Suppressor macrophage treated with lipopolysaccharide for 4 hours (primary cell): ENCODE data around the gene TNFSF13B.
A peak's percentile ranks its signal among the peaks of the same experiment; 100 is the strongest.

ENCODE experiments used
- DNase-seq: peaks from one replicate; pipeline ENCODE4 v3.0.0-alpha.2; 2020

Gene TNFSF13B

GRCh38 chr13:108352599-108352998 lies 83.1 kb downstream of the TNFSF13B start:
- DNase-seq: peak; percentile 36

- no peak for DNase-seq
Observed at GRCh38 chr13:108357228-108357627, 87.7 kb downstream of the TNFSF13B start.
